Nephron (organoid): ENCODE results near the gene ADGRG6.

ENCODE experiments used
- H3K27ac Mint-ChIP-seq, 3 experiments: 2 replicates each; pipeline ENCODE4 v1.8.0; 2020; ENCODE audit warnings: mixed read lengths in 3 of 3, mild to moderate bottlenecking in 2 of 3, moderate library complexity in 1 of 3
- H3K27me3 Mint-ChIP-seq: 2 replicates; pipeline ENCODE4 v1.8.0; 2021; ENCODE audit warnings: low read depth, mild to moderate bottlenecking, moderate library complexity, mixed read lengths
- H3K36me3 Mint-ChIP-seq: 2 replicates; pipeline ENCODE4 v1.8.0; 2020; ENCODE audit warnings: low read depth, mixed read lengths
- H3K4me1 Mint-ChIP-seq: 2 replicates; pipeline ENCODE4 v1.8.0; 2020; ENCODE audit warnings: mixed read lengths
- H3K4me3 Mint-ChIP-seq, 3 experiments: 2 replicates each; pipeline ENCODE4 v1.8.0; 2020; ENCODE audit warnings: mild to moderate bottlenecking in 3 of 3, mixed read lengths in 3 of 3, moderate library complexity in 2 of 3
- H3K9me3 Mint-ChIP-seq: 2 replicates; pipeline ENCODE4 v1.8.0; 2020; ENCODE audit warnings: mixed read lengths
- TF ChIP-seq, protein P1 (sequence below), 3 experiments: fragments of 200-600 bp; sonication (generic); IDR thresholded peaks; one replicate each; pipeline ENCODE4 v1.5.0; 2021; ENCODE audit warnings: antibody characterized with exemption in 3 of 3; ENCODE audit not compliant: unreplicated experiment in 3 of 3

Gene ADGRG6

DNA sequence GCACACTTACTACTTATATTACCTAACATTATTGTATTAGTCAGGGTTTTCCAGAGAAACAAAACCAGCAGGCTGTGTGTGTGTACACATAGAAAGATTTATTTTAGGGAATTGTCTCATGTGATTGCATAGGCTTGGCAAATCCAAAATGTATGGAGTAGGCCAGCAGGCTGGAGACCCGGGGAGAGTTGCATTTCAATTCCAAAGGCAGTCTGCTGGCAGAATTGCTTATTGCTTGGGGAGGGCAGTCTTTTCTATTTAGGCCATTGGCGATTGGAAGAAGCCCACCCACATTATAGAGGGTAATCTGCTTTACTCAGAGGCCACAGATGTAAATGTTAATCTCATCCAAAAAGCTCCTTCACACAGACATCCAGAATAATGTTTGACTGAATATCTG, 157.0 kb downstream of the ADGRG6 start:
- Mint-ChIP-seq H3K36me3 (no peaks in the 10 kb centered on the region), H3K27ac (no peak overlapping the region), H3K9me3 (no peaks in the 10 kb centered on the region), H3K4me1 (no peaks in the 10 kb centered on the region), H3K27me3 (no peaks in the 10 kb centered on the region), H3K4me3 (no peak overlapping the region)
- TF ChIP-seq, protein P1, sequence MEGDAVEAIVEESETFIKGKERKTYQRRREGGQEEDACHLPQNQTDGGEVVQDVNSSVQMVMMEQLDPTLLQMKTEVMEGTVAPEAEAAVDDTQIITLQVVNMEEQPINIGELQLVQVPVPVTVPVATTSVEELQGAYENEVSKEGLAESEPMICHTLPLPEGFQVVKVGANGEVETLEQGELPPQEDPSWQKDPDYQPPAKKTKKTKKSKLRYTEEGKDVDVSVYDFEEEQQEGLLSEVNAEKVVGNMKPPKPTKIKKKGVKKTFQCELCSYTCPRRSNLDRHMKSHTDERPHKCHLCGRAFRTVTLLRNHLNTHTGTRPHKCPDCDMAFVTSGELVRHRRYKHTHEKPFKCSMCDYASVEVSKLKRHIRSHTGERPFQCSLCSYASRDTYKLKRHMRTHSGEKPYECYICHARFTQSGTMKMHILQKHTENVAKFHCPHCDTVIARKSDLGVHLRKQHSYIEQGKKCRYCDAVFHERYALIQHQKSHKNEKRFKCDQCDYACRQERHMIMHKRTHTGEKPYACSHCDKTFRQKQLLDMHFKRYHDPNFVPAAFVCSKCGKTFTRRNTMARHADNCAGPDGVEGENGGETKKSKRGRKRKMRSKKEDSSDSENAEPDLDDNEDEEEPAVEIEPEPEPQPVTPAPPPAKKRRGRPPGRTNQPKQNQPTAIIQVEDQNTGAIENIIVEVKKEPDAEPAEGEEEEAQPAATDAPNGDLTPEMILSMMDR (IDR thresholded peaks at IDR 0.05; ENCODE audit: unreplicated experiment in 3 of 3): no peak

DNA sequence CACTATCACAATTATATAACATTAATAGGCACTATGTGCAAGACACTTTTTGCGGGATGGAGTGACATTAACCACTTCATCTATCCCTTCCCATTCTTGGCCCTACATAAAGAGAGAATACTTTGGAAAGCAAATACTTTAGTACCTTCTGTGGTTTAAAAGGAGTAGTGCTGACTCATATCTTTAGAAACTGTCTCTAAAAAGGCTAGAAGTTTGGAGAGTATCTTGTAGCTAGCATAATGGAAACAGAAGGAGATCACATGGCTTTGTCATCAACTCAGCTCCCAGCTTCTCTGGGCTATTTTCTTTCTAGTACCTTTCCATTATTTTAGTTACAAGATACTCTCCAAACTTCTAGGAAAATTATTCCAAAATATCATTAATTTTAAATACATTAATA, 157.5 kb downstream of the ADGRG6 start:
- TF ChIP-seq, protein P1 (IDR thresholded peaks at IDR 0.05; ENCODE audit: unreplicated experiment in 3 of 3): no peak
- Mint-ChIP-seq H3K27me3 (no peaks in the 10 kb centered on the region), H3K9me3 (no peaks in the 10 kb centered on the region), H3K4me1 (no peaks in the 10 kb centered on the region), H3K27ac (no peak overlapping the region), H3K4me3 (no peak overlapping the region), H3K36me3 (no peaks in the 10 kb centered on the region)

DNA sequence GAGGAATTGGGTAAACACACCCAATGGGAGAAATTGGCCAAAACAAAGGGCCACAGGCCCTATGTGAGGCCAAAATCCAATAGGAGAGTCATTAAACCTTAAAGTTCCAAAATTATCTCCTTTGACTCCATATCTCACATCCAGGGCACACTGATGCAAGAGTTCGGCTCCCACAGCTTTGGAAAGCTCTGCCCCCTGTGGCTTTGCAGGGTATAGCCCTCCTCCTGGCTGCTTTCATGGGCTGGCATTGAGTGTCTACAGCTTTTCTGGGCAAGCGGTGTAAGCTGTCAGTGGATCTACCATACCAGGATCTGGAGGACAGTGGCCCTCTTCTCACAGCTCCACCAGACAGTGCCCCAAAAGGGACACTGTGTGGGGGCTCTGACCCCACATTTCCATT, 160.5 kb downstream of the ADGRG6 start:
- no peak overlapping the region for H3K4me3 Mint-ChIP-seq
- no peaks in the 10 kb centered on the region for H3K4me1 Mint-ChIP-seq
- no peaks in the 10 kb centered on the region for H3K27me3 Mint-ChIP-seq
- no peak overlapping the region for H3K27ac Mint-ChIP-seq
- TF ChIP-seq, protein P1 (IDR thresholded peaks at IDR 0.05; ENCODE audit: unreplicated experiment in 3 of 3): no peak
- H3K9me3 Mint-ChIP-seq: no peaks in the 10 kb centered on the region
- H3K36me3 Mint-ChIP-seq: no peaks in the 10 kb centered on the region

DNA sequence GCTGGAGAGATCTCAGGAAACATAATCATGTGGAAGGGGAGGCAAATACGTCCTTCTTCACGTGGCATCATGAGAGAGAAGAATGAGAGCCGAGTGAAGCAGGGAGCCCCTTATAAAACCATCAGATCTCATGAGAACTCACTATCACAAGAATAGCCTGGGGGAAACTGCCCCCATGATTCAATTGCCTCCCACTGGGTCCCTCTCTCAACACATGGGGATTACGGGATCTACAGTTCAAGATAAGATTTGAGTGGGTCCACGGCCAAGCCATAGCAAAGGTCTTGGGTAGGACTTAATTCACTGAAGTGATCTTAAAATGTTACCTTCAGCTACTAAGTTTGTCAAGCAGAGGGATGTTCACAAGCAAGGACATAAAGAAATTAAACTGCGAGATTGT, 162.2 kb downstream of the ADGRG6 start:
- H3K4me3 Mint-ChIP-seq: no peak overlapping the region
- TF ChIP-seq, protein P1 (IDR thresholded peaks at IDR 0.05; ENCODE audit: unreplicated experiment in 3 of 3): no peak
- no peaks in the 10 kb centered on the region for H3K4me1 Mint-ChIP-seq
- no peaks in the 10 kb centered on the region for H3K27me3 Mint-ChIP-seq
- H3K27ac Mint-ChIP-seq: no peak overlapping the region
- H3K36me3 Mint-ChIP-seq: no peaks in the 10 kb centered on the region
- H3K9me3 Mint-ChIP-seq: no peaks in the 10 kb centered on the region

DNA sequence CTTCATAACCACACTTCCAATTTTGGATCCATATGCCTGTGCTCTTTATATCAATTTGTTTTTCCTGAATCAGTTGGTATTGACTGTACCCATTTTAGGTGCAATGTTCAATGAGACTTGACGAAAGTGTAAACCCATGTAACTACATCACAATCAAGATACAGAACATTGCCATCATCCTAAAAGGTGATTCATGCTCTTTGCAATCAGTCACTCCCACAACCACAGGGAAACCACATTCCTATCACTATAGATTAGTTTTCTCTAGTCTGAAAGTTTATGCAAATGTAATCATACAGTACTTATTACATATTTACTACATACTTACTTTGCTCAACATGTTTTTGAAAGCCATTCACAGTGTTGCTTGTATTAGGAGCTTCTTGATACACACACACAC, 167.4 kb downstream of the ADGRG6 start:
- peaks cover 4% of the 10 kb centered on the region for H3K27me3 Mint-ChIP-seq
- H3K4me3 Mint-ChIP-seq: no peak overlapping the region
- H3K4me1 Mint-ChIP-seq: no peaks in the 10 kb centered on the region
- no peaks in the 10 kb centered on the region for H3K9me3 Mint-ChIP-seq
- TF ChIP-seq, protein P1 (IDR thresholded peaks at IDR 0.05; ENCODE audit: unreplicated experiment in 3 of 3): no peak
- no peak overlapping the region for H3K27ac Mint-ChIP-seq
- H3K36me3 Mint-ChIP-seq: no peaks in the 10 kb centered on the region

DNA sequence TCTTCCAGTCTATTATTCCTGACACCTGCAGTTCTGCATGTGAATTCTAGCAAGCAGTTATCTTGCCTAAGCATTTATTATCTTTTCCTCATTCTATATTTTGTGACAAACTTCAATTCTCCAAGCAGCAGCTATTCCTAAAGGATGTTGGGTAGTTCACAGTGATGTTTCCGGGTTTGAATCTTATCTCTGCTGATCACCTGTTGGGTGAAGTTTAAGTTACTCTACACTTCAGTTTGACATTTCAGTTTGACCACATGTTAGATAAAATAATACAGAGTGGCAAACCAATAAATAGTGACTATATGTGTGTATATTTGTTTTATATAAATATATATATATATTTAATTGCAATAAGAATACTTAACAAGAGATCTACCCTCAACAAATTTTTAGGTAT, 168.6 kb downstream of the ADGRG6 start:
- H3K4me1 Mint-ChIP-seq: peaks cover 6% of the 10 kb centered on the region
- no peak overlapping the region for H3K27ac Mint-ChIP-seq
- H3K4me3 Mint-ChIP-seq: no peak overlapping the region
- no peaks in the 10 kb centered on the region for H3K36me3 Mint-ChIP-seq
- TF ChIP-seq, protein P1 (IDR thresholded peaks at IDR 0.05; ENCODE audit: unreplicated experiment in 3 of 3): no peak
- H3K27me3 Mint-ChIP-seq: peaks cover 4% of the 10 kb centered on the region
- H3K9me3 Mint-ChIP-seq: no peaks in the 10 kb centered on the region
